HepG2 (cell line): ENCODE results near the gene RBP4. TPM values are rescaled to one million over a fixed set of nuclear protein-coding genes. Genes with fewer than 3 reads are reported as not detected.

Experiments used
- ATAC-seq: fragments of 200-7000 bp; cut with Tn5 transposase; 3 replicates; pipeline ENCODE4 v1.9.1; 2020; ENCODE audit warnings: mild to moderate bottlenecking, moderate library complexity
- BruUV-seq: library from RNA; stranded (reverse); fragments of 400-500 nt; replicated peaks from 2 replicates; lab custom pipeline; 2021; lab: Mats Ljungman, UMichigan
- CTCF ChIA-PET: fragments of 300-600 bp; formaldehyde crosslinking; extraction: SDS; loops from one replicate; lab custom pipeline; 2021; ENCODE audit warnings: low total read pairs, inconsistent platforms, low intra/inter-chr PET ratio; lab: Yijun Ruan, JAX
- POLR2A ChIA-PET: fragments of 350-600 bp; sonication (Branson Sonifier 250); formaldehyde crosslinking; loops from one replicate; lab custom pipeline; 2020; ENCODE audit warnings: antibody characterized with exemption, inconsistent platforms; lab: Yijun Ruan, JAX
- DNase-seq: peaks from one replicate; pipeline ENCODE4 v3.0.0-alpha.2; 2015; ENCODE audit warnings: low spot score
- FAIRE-seq: peaks from 3 replicates; lab custom pipeline; 2011; peaks lifted over from hg19 to GRCh38; lab: Jason Lieb, UNC
- H2AFZ ChIP-seq: one replicate; pipeline ENCODE4 v1.6.1; 2011; ENCODE audit warnings: low read length, inconsistent platforms
- H3K27ac ChIP-seq: fragments of 300-600 bp; 3 replicates; pipeline ENCODE4 v1.8.0; 2011; ENCODE audit warnings: mixed run types, mild to moderate bottlenecking, mixed read lengths, low read length, inconsistent platforms; ENCODE audit not compliant: insufficient read depth; ENCODE audit errors: extremely low read length
- H3K27me3 ChIP-seq, 2 experiments: fragments of 200-600 bp in 1 of 2; 2 replicates in 1 of 2; 3 replicates in 1 of 2; pipeline versions ENCODE4 v1.6.0 to v1.8.0; 2011; ENCODE audit warnings: low read length in 2 of 2, mild to moderate bottlenecking in 2 of 2, moderate library complexity in 2 of 2, inconsistent platforms in 1 of 2; ENCODE audit not compliant: insufficient read depth in 2 of 2, control insufficient read depth in 1 of 2
- H3K36me3 ChIP-seq, 2 experiments: fragments of 200-600 bp in 1 of 2; replicated peaks in 1 of 2; 2 replicates in 1 of 2; 3 replicates in 1 of 2; pipeline versions ENCODE4 v1.5.1 to v1.8.0; 2011; ENCODE audit warnings: low read length in 2 of 2, inconsistent platforms in 1 of 2; ENCODE audit not compliant: insufficient read depth in 2 of 2, control insufficient read depth in 1 of 2
- H3K4me1 ChIP-seq: 2 replicates; pipeline ENCODE4 v1.5.1; 2012; ENCODE audit warnings: low read length, inconsistent platforms; ENCODE audit not compliant: insufficient read depth
- H3K4me2 ChIP-seq: 2 replicates; pipeline ENCODE4 v1.6.0; 2011; ENCODE audit warnings: low read depth, low read length, inconsistent platforms
- H3K4me3 ChIP-seq, 3 experiments: fragments of 200-600 bp in 1 of 3; sonication (generic), shearing (Covaris generic) in 1 of 3; replicated peaks in 1 of 3; 2 replicates each; pipeline ENCODE4 v1.5.1; 2011 to 2016; ENCODE audit warnings: low read length in 3 of 3, inconsistent platforms in 2 of 3, low read depth in 2 of 3, mild to moderate bottlenecking in 2 of 3, control low read depth in 1 of 3, mixed read lengths in 1 of 3; ENCODE audit not compliant: insufficient read depth in 1 of 3
- H3K79me2 ChIP-seq: one replicate; pipeline ENCODE4 v1.6.1; 2011; ENCODE audit warnings: low read length, inconsistent platforms; ENCODE audit not compliant: insufficient read depth
- H3K9ac ChIP-seq: 2 replicates; pipeline ENCODE4 v1.6.0; 2011; ENCODE audit warnings: mild to moderate bottlenecking, low read depth, low read length, inconsistent platforms; ENCODE audit not compliant: insufficient read depth
- H3K9me3 ChIP-seq: 2 replicates; pipeline ENCODE4 v1.5.1; 2012; ENCODE audit warnings: mild to moderate bottlenecking, low read length
- H4K20me1 ChIP-seq: 2 replicates; pipeline ENCODE4 v1.6.0; 2011; ENCODE audit warnings: inconsistent platforms, mild to moderate bottlenecking, low read length, moderate library complexity; ENCODE audit not compliant: insufficient read depth
- BCL6 ChIP-seq: IDR thresholded peaks from 2 replicates; pipeline ENCODE4 v1.6.1; 2016; ENCODE audit warnings: missing genetic modification reagents, missing compliant biosample characterization
- HNRNPL ChIP-seq: fragments of 200-400 bp; formaldehyde crosslinking; IDR thresholded peaks from 2 replicates; pipeline ENCODE4 v1.6.1; 2017; ENCODE audit warnings: mild to moderate bottlenecking, low read depth, low read length
- NONO ChIP-seq, 2 experiments: fragments of 450-650 bp in 1 of 2; sonication (generic) in 1 of 2; formaldehyde crosslinking in 1 of 2; IDR thresholded peaks in 1 of 2; conservative IDR thresholded peaks in 1 of 2; 2 replicates each; pipeline versions ENCODE4 v1.6.1 to v1.8.0; 2017 to 2022; ENCODE audit warnings: mild to moderate bottlenecking in 1 of 2, missing genetic modification reagents in 1 of 2, moderate library complexity in 1 of 2
- PRDM15 ChIP-seq: sonication (generic); formaldehyde crosslinking; IDR thresholded peaks from 2 replicates; pipeline ENCODE4 v1.4.0; 2020; ENCODE audit warnings: missing genetic modification reagents
- RBAK ChIP-seq: sonication (generic); formaldehyde crosslinking; IDR thresholded peaks from 2 replicates; pipeline ENCODE4 v1.5.1; 2020; ENCODE audit warnings: mild to moderate bottlenecking, missing genetic modification reagents
- SMARCC2 ChIP-seq: fragments of 450-650 bp; IDR thresholded peaks from 2 replicates; pipeline ENCODE4 v1.6.1; 2017; ENCODE audit warnings: antibody characterized with exemption, mild to moderate bottlenecking
- TCF7L2 ChIP-seq: IDR thresholded peaks from 2 replicates; pipeline ENCODE4 v1.6.1; 2011; ENCODE audit warnings: mild to moderate bottlenecking, low read depth, low read length, moderate library complexity
- YEATS2 ChIP-seq: sonication (generic); formaldehyde crosslinking; IDR thresholded peaks from 2 replicates; pipeline ENCODE4 v1.4.0; 2020; ENCODE audit warnings: missing genetic modification reagents, borderline replicate concordance
- ZBTB34 ChIP-seq: sonication (generic); formaldehyde crosslinking; IDR thresholded peaks from 2 replicates; pipeline ENCODE4 v1.8.0; 2022; ENCODE audit warnings: mild to moderate bottlenecking, missing genetic modification reagents
- ZNF558 ChIP-seq: sonication (generic); formaldehyde crosslinking; IDR thresholded peaks from 2 replicates; pipeline ENCODE4 v1.9.0; 2022; ENCODE audit warnings: mild to moderate bottlenecking, missing genetic modification reagents, borderline replicate concordance
- WGBS: methylation state at CpG from one replicate; pipeline ENCODE4 v1.1.6; 2017; ENCODE audit warnings: low lambda C conversion rate; 5-methylcytosine and 5-hydroxymethylcytosine counted together
- in situ Hi-C: cut with HindIII; loops from 2 replicates; pipeline ENCODE4 v1.10.0; 2017; ENCODE audit warnings: low pct_unique_long_range_greater_than_20kb; ENCODE audit not compliant: extremely low pct_ligation_motif_present
- intact Hi-C: fragments of 100-400 bp; cut with micrococcal nuclease; formaldehyde crosslinking; loops from one replicate; pipeline ENCODE4 v1.10.0; 2022; ENCODE audit not compliant: unreplicated experiment
- polyA plus RNA-seq, 8 experiments: library from polyadenylated mRNA; depleted of rRNA in 3 of 8; stranded (reverse) in 7 of 8; unstranded in 1 of 8; fragments of >200 nt; fragmentation: Illumina TruSeq in 4 of 8; extraction: Trizol in 4 of 8; gene quantifications; 2 replicates each; pipeline versions ENCODE4 v1.2.1 to v1.2.3, GENCODE V29; 2011 to 2016; ENCODE audit warnings: low read depth in 4 of 8, missing spikeins in 1 of 8, mixed read lengths in 1 of 8; ENCODE audit not compliant: insufficient read depth in 1 of 8
- total RNA-seq, 5 experiments: library from RNA; depleted of rRNA; stranded (reverse); fragments of >200 nt; fragmentation: Illumina TruSeq; extraction: Trizol; gene quantifications; 2 replicates each; pipeline ENCODE4 v1.2.3, GENCODE V29; 2016; ENCODE audit warnings: low read depth in 1 of 5
- TF ChIP-seq, protein P1 (sequence below): sonication (generic); formaldehyde crosslinking; IDR thresholded peaks from 2 replicates; pipeline ENCODE4 v1.5.0; 2020; ENCODE audit warnings: mild to moderate bottlenecking, missing genetic modification reagents, borderline replicate concordance

The RBP4 gene
- total and polyA plus RNA-seq, 2 of the 13 experiments (the other 11 are each of a cell fraction or from before 2014, with no cell fraction given): 642 to 931 TPM

- no peaks in the 10 kb centered on the region for H3K79me2 ChIP-seq
- no peak for ATAC-seq
- ChIA-PET POLR2A (no interaction called here), CTCF (no interaction called here)
- FAIRE-seq: no peak
- peaks cover 2% of the 10 kb centered on the region; the same call in 1 of the 2 replicates for H3K4me1 ChIP-seq
- H3K4me3 ChIP-seq: no peak overlapping the region
- no peak overlapping the region for H3K9ac ChIP-seq
- 39% methylated on average over 7 of the region's 7 CpGs for WGBS
- peaks cover 0 to 3% of the 10 kb centered on the region in 2 experiments; a peak in 2 of 5 replicates for H3K27me3 ChIP-seq
- H3K27ac ChIP-seq: no peak overlapping the region
- H2AFZ ChIP-seq: no peak overlapping the region
- no peaks in the 10 kb centered on the region for H3K9me3 ChIP-seq
- in situ Hi-C loops (no loop called here), intact Hi-C loops (no loop called here)
- DNase-seq: no peak
- no peak overlapping the region for H3K4me2 ChIP-seq
- no peaks in the 10 kb centered on the region for H3K36me3 ChIP-seq
- no TSS peak for BruUV-seq
- H4K20me1 ChIP-seq: peaks cover 3% of the 10 kb centered on the region; the same call in 1 of the 2 replicates
- TF ChIP-seq NONO (IDR thresholded peaks at IDR 0.05): no peak
- no peak for TF ChIP-seq NONO (CRISPR knock-in tag; conservative IDR thresholded peaks at IDR 0.05)
- TF ChIP-seq, protein P1, sequence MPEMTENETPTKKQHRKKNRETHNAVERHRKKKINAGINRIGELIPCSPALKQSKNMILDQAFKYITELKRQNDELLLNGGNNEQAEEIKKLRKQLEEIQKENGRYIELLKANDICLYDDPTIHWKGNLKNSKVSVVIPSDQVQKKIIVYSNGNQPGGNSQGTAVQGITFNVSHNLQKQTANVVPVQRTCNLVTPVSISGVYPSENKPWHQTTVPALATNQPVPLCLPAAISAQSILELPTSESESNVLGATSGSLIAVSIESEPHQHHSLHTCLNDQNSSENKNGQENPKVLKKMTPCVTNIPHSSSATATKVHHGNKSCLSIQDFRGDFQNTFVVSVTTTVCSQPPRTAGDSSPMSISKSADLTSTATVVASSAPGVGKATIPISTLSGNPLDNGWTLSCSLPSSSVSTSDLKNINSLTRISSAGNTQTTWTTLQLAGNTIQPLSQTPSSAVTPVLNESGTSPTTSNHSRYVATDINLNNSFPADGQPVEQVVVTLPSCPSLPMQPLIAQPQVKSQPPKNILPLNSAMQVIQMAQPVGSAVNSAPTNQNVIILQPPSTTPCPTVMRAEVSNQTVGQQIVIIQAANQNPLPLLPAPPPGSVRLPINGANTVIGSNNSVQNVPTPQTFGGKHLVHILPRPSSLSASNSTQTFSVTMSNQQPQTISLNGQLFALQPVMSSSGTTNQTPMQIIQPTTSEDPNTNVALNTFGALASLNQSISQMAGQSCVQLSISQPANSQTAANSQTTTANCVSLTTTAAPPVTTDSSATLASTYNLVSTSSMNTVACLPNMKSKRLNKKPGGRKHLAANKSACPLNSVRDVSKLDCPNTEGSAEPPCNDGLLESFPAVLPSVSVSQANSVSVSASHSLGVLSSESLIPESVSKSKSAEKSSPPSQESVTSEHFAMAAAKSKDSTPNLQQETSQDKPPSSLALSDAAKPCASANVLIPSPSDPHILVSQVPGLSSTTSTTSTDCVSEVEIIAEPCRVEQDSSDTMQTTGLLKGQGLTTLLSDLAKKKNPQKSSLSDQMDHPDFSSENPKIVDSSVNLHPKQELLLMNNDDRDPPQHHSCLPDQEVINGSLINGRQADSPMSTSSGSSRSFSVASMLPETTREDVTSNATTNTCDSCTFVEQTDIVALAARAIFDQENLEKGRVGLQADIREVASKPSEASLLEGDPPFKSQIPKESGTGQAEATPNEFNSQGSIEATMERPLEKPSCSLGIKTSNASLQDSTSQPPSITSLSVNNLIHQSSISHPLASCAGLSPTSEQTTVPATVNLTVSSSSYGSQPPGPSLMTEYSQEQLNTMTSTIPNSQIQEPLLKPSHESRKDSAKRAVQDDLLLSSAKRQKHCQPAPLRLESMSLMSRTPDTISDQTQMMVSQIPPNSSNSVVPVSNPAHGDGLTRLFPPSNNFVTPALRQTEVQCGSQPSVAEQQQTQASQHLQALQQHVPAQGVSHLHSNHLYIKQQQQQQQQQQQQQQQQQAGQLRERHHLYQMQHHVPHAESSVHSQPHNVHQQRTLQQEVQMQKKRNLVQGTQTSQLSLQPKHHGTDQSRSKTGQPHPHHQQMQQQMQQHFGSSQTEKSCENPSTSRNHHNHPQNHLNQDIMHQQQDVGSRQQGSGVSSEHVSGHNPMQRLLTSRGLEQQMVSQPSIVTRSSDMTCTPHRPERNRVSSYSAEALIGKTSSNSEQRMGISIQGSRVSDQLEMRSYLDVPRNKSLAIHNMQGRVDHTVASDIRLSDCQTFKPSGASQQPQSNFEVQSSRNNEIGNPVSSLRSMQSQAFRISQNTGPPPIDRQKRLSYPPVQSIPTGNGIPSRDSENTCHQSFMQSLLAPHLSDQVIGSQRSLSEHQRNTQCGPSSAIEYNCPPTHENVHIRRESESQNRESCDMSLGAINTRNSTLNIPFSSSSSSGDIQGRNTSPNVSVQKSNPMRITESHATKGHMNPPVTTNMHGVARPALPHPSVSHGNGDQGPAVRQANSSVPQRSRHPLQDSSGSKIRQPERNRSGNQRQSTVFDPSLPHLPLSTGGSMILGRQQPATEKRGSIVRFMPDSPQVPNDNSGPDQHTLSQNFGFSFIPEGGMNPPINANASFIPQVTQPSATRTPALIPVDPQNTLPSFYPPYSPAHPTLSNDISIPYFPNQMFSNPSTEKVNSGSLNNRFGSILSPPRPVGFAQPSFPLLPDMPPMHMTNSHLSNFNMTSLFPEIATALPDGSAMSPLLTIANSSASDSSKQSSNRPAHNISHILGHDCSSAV (CRISPR knock-in tag): no peak
- TF ChIP-seq BCL6: no peak
- no peak for TF ChIP-seq YEATS2
- no peak for TF ChIP-seq TCF7L2
- no peak for TF ChIP-seq RBAK (CRISPR knock-in tag)
- TF ChIP-seq HNRNPL: no peak
- TF ChIP-seq PRDM15 (CRISPR knock-in tag): no peak
- TF ChIP-seq ZNF558: no peak
- no peak for TF ChIP-seq ZBTB34 (CRISPR knock-in tag)
- TF ChIP-seq SMARCC2: no peak
Measured at GRCh38 chr10:93584445-93584844, 16.6 kb downstream of the RBP4 start.
